ENCODE results near the gene TSPEAR. TPM values are rescaled to one million over a fixed set of nuclear protein-coding genes. Genes with fewer than 3 reads are reported as not detected.

Gene TSPEAR
- total RNA-seq, 4 donors from 2014 or later = not detected

DNA sequence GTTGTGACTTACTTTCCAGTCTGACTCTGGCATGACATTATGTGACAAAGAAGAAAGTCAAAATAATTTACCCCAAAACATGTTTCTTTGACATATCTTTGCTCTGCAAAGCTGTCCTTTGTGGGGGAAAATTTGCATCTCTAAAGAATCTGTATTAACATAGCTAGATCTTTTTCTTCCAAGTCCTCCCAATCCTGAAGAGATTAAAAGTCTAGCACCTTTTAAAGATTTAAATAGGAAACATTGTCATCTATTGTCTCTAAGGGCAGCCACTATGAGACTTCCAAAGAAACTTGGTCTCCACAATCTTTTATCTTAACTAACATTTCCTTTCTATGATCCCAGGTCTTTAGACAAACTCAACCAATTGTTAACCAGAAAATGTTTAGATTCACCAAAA is 240.0 kb downstream of the TSPEAR start:
- TF ChIP-seq, protein P1, sequence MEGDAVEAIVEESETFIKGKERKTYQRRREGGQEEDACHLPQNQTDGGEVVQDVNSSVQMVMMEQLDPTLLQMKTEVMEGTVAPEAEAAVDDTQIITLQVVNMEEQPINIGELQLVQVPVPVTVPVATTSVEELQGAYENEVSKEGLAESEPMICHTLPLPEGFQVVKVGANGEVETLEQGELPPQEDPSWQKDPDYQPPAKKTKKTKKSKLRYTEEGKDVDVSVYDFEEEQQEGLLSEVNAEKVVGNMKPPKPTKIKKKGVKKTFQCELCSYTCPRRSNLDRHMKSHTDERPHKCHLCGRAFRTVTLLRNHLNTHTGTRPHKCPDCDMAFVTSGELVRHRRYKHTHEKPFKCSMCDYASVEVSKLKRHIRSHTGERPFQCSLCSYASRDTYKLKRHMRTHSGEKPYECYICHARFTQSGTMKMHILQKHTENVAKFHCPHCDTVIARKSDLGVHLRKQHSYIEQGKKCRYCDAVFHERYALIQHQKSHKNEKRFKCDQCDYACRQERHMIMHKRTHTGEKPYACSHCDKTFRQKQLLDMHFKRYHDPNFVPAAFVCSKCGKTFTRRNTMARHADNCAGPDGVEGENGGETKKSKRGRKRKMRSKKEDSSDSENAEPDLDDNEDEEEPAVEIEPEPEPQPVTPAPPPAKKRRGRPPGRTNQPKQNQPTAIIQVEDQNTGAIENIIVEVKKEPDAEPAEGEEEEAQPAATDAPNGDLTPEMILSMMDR (IDR thresholded peaks at IDR 0.05; ENCODE audit: low read depth) = no peak

DNA sequence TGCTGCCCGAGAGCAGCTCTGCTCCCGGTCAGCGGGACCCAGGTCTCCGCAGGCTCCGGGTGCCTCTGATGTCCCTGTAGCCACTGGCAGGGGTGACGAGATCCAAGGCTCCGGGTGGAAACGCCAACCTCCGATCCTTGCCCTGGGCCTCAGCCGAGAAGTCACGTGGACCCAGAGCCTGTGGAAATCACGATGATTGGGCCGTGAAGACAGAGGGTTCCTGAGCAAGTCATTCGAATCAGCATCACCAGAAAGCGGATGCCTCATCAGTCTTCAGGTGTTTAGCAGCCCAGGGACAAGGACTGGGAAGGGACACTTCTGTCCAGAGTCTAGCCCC is 243.5 kb downstream of the TSPEAR start:
- TF ChIP-seq, protein P1 (IDR thresholded peaks at IDR 0.05; ENCODE audit: low read depth) = no peak

DNA sequence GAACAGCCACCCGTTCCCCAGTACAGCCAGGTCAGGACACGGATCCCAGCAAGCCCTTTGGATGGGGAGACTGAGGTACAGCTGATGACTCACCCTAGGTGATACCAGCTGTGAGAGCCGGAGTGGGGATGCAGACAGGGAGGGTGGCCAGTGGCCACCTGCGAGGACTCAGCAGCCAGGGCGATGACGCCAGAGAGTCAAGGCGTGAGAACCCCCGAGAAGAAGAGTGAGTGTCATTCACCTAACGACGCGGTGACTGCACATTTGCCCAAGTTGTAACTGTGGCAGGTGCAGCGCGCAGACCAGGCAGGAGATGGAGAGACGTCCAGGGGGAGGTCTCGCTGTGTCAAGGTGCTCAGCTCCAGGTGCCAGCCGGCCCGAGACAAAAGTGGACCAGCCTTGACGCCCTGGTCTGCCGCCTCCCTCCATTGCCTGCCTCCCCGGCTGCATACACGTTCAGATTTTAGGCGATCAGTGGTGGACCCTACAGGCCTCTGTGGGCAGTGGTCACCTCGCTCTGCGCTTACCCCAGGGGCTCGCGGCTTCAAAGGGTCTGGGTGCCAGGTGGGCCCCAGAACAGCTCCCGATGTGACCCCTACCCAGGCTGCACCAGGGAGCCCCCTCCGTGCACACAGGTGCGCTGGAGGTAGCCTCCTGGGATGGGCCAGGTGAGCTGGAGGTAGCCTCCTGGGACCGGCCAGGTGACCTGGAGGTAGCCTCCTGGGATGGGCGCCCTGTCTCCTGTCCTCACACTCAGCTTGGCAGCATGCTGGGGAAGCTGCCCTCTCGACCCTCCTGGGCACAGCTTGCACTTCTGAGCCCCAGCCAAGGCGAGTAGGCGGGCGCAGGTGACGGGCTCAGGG is 244.1 kb downstream of the TSPEAR start:
- TF ChIP-seq, protein P1 (IDR thresholded peaks at IDR 0.05; ENCODE audit: low read depth) = no peak

DNA sequence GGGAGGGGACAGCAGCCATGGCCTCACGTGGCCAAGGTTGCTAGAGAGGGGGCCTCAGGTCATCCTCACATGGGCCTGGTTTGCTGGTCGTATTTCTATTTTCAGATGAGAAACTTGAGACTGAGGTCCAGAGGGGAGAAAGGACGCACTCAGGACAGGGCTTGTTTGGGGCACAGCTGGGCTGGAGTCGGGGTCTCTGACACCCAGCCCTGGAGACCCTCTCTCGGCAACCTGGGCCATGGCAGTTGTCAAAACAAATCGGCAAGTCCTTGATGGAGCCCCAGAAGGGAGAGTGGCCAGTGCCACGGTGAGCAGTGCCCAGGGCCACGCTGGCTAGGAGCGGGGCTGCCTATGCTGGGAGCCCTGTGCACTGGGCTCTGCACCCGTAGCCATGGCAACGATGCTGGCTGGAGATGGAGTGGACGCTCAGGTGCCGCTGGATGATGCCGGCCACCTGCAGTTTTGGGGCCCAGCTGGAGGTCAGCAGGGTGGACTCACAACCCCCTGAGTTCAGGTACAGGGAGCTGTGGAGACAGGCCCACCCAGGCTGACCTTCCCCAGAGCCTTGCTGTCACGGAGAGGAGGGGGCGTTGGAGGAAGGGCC is 244.9 kb downstream of the TSPEAR start:
- TF ChIP-seq, protein P1 (IDR thresholded peaks at IDR 0.05; ENCODE audit: low read depth) = no peak

DNA sequence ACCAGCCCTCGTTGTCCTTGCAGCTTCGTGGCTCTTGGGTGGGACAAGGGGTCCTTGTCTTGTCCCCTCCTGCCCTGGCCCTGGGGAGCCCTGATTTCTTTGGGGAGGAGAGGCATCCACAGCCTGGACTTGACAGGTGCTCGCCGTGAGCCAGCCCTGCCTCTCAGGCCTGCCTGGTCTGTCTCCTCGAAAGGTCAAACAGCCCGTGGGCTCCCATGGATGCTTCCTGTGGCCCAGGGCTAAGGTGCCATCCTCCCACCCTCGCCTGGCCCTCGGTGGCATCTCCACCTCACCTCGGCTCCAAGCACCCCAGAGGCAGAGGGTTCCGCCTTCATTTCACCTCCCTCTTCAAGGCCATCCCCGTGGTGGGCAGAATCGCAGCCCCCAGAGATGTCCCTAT is 247.0 kb downstream of the TSPEAR start:
- TF ChIP-seq, protein P1 (IDR thresholded peaks at IDR 0.05; ENCODE audit: low read depth) = no peak

DNA sequence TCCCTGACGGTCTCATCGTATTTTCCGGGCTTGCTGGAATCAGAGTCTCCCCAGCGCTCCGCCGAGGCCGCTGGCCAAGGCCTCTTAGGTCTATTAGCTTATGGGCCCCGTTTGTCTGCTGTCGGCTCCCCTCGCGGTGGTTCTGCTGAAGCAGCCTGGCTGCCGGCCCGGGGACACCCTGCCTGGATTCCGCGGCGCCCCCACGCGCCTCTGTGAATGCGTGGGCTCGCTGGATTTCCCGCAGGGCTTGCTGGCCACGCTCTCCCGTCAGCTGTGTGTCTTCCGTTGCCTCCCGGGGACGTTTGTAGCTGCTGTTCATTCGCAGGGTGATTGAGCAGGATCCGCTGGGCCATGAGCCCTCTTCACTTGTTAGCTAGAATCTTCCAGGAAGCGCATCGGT is 247.6 kb downstream of the TSPEAR start:
- TF ChIP-seq, protein P1 (IDR thresholded peaks at IDR 0.05; ENCODE audit: low read depth) = no peak

DNA sequence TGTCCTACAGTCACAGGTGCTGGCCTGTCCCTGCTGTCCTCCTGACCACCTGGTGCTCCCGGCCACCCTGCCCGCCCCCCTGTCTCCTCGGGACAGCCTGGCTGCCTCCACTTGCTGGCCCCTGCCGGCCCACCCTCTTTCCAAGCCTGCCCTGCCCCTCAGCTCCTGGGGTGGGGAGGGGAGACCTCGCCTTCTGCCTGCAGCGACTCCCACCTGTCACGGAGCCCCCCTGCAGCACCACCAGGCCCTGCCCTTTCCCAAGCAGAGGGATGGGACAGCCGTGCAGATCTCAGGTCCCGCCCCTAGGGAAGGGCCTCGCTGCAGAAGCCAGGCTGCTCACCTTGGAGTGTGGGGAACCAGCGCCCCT is 248.6 kb downstream of the TSPEAR start:
- TF ChIP-seq, protein P1 (IDR thresholded peaks at IDR 0.05; ENCODE audit: low read depth) = no peak

All from subcutaneous adipose tissue (tissue), 4 donors.